Upper lobe of left lung (tissue), 4 donors: ENCODE measurements around the gene GABBR1.

ENCODE experiments used
- EP300 ChIP-seq, 4 donors: sonication (generic); formaldehyde crosslinking; IDR thresholded peaks; one replicate each; pipeline ENCODE4 v1.5.1; 2017; ENCODE audit warnings: antibody characterized with exemption in 4 of 4, control low read depth in 2 of 4
- POLR2A ChIP-seq, 4 donors: fragments of 450-650 bp; IDR thresholded peaks; one replicate each; pipeline ENCODE4 v1.5.1; 2016 to 2017; ENCODE audit warnings: antibody characterized with exemption in 4 of 4, mild to moderate bottlenecking in 2 of 4
- TF ChIP-seq, protein P1 (sequence below), 6 experiments: fragments of 450-650 bp in 4 of 6; fragments of 200-600 bp in 2 of 6; sonication (generic) in 2 of 6; IDR thresholded peaks; one replicate each; pipeline ENCODE4 v1.5.1; 2016 to 2019; ENCODE audit warnings: antibody characterized with exemption in 6 of 6

DNA sequence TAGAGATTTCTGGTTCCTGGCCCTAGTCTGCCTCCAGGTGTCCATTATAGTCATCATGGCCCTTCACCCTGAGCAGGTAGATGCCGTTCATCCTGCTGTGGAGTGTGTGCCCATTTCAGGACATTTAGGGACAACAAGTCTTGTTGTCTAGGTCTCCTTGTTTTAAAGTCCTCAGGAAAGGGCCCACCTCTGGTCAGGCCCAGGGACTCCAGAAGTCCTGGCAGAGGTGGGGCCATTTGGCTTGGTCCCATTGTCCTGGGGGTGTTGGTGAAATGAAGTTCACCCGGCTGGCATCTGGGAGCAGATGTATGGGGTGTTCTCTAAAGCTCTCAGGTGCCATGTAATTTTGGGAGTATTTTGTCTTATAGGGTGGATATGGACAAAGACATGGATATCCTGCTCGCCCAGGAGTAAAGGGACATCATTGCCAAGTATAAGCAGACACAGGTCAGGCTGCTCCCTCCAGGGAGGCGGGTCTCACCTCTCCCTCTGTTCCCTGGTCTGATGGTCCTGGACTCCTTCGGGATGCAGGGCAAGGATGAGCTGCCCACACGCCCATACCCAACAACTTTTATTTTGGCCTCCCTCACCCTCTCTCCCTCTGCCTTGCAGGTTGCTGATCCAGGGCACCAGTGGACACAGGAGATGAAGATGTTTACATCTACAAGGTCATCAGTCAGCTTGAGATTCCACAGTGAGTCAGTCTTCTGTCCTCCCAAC is 113.5 kb downstream of the GABBR1 start:
- TF ChIP-seq, protein P1, sequence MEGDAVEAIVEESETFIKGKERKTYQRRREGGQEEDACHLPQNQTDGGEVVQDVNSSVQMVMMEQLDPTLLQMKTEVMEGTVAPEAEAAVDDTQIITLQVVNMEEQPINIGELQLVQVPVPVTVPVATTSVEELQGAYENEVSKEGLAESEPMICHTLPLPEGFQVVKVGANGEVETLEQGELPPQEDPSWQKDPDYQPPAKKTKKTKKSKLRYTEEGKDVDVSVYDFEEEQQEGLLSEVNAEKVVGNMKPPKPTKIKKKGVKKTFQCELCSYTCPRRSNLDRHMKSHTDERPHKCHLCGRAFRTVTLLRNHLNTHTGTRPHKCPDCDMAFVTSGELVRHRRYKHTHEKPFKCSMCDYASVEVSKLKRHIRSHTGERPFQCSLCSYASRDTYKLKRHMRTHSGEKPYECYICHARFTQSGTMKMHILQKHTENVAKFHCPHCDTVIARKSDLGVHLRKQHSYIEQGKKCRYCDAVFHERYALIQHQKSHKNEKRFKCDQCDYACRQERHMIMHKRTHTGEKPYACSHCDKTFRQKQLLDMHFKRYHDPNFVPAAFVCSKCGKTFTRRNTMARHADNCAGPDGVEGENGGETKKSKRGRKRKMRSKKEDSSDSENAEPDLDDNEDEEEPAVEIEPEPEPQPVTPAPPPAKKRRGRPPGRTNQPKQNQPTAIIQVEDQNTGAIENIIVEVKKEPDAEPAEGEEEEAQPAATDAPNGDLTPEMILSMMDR (IDR thresholded peaks at IDR 0.05) = no peak
- TF ChIP-seq POLR2A (IDR thresholded peaks at IDR 0.05) (no peak), EP300 (IDR thresholded peaks at IDR 0.05) (no peak)
